Measurements from ENCODE around the gene LIMS2.
A peak's percentile ranks its signal among the peaks of the same experiment; 100 is the strongest.

LIMS2 gene

GRCh38 chr2:127675331-127676261 is at the start of gene LIMS2:
TSS of gene LIMS2 (minus strand) at chr2:127675530. CDS start at chr2:127675024, 506 bp downstream.
- DNase-seq (ENCODE audit: low spot score), result peak; percentile 16

- no peak for DNase-seq (ENCODE audit: low spot score)
These were observed 47.5 kb upstream of the LIMS2 start for GRCh38 chr2:127722807-127723206.

DNA sequence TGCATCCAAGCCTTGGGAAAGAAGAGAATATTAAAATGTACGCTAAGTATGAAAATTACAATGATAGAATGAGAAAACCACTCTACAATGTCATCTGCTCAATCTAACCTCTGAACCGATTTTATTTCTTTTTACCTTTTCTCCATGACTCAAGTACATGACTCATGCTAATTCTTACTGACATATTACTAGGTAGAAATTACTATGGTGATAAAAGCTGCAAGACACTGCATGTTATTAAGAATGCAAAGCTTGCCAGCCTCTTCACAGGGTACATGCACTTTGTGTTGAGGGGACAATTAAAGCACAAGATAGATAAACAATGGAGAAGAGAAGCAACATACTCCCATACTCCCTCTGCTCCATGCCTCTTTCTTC is 46.6 kb upstream of the LIMS2 start:
- no peak for DNase-seq (ENCODE audit: low spot score)

GRCh38 chr2:127721311-127721977 is 46.1 kb upstream of the LIMS2 start:
- DNase-seq (ENCODE audit: low spot score), result no peak

DNA sequence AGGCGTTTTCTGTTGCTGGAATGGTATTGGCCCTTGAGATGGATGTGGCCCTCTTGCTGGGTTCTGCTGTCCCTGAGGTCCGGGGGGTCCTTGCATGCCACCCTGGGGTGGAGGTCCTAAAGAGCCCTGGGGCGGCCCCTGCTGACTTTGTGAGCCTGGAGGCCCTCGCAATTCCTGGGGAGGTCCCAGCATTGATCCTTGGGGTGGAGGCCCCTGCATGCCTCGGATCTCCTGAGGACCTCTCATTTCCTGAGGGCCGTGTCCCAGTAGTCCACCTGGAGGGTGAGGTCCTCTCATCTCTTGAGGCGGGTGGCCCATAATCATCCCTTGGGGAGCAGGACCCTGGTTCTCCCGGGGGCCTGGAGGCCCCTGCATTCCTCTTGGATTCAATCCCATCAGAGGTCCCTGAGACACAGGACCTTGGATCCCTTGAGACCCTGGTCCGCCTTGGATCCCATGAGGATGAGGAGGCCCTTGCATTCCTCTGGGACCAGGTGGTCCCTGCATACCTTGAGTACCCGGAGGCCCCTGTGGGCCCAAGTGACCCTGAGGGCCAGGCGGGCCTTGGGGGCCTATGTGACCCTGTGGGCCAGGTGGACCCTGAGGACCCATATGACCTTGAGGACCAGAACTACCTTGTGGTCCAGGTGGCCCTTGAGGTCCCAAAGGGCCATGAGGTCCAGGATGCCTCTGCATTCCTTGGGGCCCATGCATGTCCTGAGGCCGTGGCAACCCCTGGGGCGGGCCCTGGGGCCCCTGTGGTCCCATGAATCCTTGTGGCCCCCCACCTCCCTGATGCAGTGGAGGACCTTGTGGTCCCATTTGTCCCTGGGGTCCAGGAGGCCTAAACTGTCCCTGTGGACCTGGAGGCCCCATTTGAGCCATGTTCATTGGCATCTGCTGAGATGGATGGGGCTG is 44.2 kb upstream of the LIMS2 start:
- DNase-seq (ENCODE audit: low spot score), result no peak

DNA sequence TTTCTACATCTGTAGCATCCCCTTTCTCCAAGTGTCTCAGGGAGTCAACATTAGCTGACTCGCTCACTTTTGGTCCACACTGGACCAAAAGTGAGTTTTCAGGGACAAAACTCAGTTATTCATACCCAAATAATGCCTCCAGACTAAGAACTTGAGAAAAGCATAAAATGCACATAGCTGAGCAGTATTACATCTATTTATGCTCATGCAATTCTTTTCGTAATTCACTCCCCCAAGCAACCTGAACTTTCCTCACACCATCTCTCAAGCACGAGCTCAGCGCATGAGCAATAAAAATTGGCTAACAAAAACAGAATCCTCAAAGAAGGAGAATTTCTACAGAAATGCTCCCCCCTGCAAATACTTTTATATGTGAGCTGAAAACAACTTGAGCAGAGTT is 42.9 kb upstream of the LIMS2 start:
- no peak for DNase-seq (ENCODE audit: low spot score)

GRCh38 chr2:127715778-127716449 is 40.6 kb upstream of the LIMS2 start:
- no peak for DNase-seq (ENCODE audit: low spot score)

- no peak for DNase-seq (ENCODE audit: low spot score)
These were observed 38.2 kb upstream of the LIMS2 start for GRCh38 chr2:127713562-127713961.

DNA sequence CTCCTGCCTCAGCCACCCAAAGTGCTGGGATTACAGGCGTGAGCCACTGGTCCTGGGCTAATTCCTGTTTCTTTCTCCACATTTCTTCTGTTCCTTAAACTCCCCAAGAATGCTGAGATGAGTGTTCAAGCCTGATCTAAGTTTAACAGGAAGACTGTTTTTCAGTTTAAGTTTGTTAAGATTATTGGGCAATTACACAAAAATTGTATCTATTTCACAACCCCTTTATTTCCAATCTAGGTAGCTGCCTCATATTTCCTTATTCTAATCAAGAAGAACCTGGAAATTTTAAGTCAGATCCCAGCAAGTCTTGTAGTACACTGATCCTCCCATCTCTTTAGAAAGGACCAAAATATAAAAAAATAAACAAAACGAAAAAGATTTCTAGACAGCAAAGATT is 37.7 kb upstream of the LIMS2 start:
- no peak for DNase-seq (ENCODE audit: low spot score)

DNA sequence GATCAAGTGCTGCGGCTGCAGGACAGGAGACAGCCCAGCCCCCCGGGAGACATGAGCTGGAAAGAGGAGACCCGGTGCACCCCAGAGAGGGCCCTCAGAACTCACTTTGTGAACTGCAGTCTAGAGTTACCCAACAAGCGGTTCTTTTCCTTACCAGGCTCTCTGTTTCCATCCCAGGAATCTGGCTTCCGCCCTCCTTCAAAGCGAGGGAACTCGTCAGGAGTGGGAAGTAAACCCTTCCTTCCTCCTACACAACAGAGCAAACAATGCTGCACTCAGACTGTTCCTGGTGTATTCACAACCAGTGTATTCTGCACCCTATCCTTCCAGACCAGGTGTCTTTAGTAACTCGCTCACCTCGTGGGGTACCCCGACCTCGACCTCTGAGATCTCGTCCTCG is 34.0 kb upstream of the LIMS2 start:
- DNase-seq (ENCODE audit: low spot score), result no peak

DNA sequence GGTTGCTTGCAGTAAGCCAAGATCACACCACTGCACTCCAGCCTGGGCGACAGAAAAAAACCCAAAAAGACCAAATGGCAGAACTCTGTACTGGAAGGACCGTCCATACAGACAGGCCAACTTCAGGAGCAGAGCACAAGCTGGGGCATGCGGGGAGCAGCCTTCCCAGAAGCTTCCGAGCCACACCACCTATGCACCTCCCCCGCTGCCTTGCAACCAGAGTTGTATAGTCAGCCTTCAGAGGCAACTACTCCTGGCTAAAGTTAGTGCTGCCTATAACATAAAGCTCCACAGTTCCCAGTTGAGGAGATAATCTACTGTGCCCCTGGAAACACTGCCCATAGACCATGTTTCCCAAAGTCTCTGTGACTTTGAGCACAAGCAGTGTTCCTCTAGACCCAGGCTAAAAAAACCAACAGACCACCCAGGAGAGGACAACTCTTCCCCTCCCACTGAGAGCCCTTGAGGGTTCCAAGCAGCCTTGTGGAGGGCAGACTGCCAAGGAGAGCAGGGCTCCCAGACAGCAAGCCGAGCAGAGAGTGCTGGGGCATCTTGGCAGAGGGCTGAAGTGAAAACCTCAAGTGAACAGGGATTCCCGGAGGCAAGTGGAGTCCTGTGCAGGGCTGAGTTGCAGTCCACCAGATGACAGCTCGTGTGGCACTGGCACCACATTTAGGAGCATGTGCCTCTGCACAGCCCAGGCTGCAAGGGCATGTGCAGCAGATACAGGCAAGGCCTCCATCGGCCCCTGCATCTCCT is 32.7 kb upstream of the LIMS2 start:
- no peak for DNase-seq (ENCODE audit: low spot score)

DNA sequence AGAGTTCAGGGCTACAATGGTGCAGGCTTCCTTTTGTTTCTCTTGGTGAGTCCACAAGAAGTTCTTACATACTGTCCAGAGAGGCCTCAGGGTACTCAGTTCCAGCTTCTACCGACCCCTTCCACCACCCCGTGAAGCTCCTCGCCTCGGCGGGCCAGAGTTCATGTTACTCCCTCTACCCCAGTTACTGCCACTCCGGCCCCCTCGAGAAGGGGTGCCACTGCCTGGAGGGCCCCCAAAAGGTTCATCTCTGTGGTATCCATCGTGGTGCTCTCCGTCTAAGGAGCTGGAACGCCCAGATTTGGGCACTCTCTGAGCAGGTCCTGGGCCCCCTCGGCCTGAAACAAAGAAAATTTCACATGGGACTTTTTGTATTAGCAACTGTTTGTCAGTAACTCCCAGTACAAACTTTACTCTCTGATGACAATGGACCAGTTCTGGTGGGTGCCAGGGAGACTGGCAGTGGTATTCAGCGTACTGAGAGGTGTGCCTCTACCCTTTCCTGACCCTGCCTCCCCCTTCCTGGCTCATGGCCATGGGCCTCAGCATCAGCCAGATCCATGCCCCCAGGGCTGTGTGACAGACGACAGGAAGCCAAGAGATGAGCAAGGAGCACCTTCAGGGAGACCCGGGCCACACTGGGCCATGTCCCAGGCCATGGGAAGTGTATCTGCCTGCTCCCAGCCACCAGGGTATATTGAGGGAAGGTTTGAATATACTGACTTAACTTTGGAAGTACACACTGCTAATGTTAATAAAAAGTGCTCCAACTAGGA is 31.1 kb upstream of the LIMS2 start:
- no peak for DNase-seq (ENCODE audit: low spot score)

DNA sequence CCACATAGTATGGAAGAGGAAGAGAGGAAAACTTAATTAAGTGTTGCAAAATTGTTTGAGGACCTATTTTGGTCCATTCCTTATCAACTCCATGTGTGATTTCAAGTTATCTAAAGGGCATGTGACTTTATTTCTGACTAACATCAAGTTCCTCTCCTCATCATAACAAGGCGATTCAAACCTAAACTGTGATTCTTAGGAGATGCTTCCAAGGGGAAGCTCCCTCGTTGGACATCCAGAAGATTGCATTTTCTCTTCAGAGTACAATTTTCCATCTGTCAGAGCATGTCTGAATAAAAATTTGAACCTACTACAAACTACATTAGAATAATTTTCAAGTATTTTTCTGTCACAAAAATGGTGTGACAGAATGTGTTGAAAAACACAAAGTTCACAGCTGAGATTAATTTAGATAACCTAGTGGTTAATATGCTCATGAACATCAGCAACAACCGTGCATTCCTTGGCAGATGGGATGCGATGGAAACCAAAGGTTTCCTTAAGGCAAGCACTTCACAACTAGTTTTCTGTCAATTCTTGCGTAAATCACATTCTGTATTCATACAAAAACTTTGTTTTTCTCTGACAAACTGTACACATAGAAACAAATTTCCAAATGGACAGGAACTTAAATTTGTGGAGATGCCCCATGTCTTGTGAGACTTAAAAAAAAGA is 30.2 kb upstream of the LIMS2 start:
- DNase-seq (ENCODE audit: low spot score), result no peak

DNA sequence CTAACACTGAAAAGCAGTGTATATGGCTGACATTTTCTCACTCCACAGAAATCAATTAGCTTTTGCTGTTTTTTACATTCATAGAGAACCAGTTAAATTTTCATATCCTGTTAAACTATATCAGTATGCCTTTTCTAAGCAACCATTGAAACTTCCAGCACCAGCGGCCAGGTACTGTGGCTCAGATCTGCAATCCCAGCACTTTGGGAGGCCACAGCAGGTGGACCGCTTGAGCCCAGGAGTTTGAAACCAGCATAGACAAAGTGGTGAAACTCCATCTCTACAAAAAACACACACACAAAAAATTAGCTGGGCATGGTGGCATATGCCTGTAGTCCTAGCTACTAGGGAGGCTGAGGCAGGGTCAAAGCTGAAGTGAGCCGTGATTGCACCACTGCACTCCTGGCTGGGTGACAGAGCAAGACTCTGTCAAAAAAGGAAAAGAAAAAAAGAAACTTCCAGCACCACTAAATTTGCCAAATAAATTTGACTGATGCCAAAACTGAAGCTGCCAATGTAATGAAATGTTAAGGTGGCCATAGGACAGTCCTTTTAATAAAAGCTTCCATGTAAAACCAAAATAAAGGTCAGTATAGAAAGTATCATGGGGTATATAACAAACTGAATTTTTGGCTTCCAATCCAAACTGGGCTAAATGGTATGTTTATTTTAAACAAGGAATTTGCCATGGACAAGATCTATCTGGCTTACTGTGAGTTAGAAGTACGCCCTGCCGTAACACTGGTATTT is 29.5 kb upstream of the LIMS2 start:
- DNase-seq (ENCODE audit: low spot score), result no peak

GRCh38 chr2:127703282-127703681 is 28.0 kb upstream of the LIMS2 start:
- no peak for DNase-seq (ENCODE audit: low spot score)

GRCh38 chr2:127702395-127703009 is 27.2 kb upstream of the LIMS2 start:
- no peak for DNase-seq (ENCODE audit: low spot score)

DNA sequence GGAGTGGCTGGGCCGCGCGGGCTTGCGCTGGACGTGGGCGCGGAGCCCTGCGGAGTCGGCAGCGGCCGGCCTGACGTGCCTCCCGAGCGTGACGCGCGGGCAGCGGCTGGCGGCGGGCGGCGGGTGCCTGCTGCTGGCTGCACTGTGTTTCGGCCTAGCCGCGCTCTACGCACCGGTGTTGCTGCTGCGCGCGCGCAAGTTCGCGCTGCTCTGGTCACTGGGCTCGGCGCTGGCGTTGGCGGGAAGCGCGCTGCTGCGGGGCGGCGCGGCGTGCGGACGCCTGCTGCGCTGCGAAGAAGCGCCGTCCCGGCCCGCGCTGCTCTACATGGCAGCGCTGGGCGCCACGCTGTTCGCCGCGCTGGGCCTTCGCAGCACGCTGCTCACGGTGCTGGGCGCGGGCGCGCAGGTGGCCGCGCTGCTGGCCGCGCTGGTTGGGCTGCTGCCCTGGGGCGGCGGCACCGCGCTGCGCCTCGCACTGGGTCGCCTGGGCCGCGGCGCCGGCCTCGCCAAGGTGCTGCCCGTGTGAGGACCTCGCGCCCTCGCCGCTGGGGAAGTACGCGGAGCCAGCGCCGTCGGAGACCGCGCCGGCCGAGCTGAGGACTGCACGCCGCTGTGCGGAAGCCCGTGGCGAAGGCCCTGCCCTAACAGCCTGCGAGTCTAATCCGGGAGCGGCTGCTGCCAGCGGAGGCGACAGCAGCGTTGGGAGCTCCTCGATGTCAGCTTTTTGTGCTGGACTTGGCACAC is 26.5 kb upstream of the LIMS2 start:
- peak; percentile 79 for DNase-seq (ENCODE audit: low spot score)

- DNase-seq (ENCODE audit: low spot score), result peak; percentile 96
These were observed 25.9 kb upstream of the LIMS2 start, which contains the start of gene SFT2D3 for GRCh38 chr2:127701193-127701650. TSS of gene SFT2D3 (plus strand) at chr2:127701497. CDS start at chr2:127701529, 32 bp downstream.
